HCT116 (cell line): Measurements from ENCODE around the gene CYP46A1. TPM values are rescaled to one million over a fixed set of nuclear protein-coding genes. Genes with fewer than 3 reads are reported as not detected.

ENCODE experiments used
- ATAC-seq: fragments of 200-7000 bp; cut with Tn5 transposase; 2 replicates; pipeline ENCODE4 v1.9.1; 2020; ENCODE audit warnings: mild to moderate bottlenecking, moderate library complexity
- BruUV-seq: library from RNA; stranded (reverse); fragments of 400-500 nt; replicated peaks from 2 replicates; lab custom pipeline; 2021; lab: Mats Ljungman, UMichigan
- CTCF ChIA-PET: fragments of 300-600 bp; sonication (Branson Sonifier 250); formaldehyde crosslinking; loops from one replicate; lab custom pipeline; 2021; ENCODE audit warnings: antibody characterized with exemption; lab: Charles Lee
- POLR2A ChIA-PET: fragments of 300-600, 350-600 bp; sonication (Branson Sonifier 250); formaldehyde crosslinking; loops from one replicate; lab custom pipeline; 2021; ENCODE audit warnings: antibody characterized with exemption; lab: Charles Lee
- RAD21 ChIA-PET, 2 experiments: fragments of 300-600 bp; sonication (Branson Sonifier 250); formaldehyde crosslinking; loops; one replicate each; lab custom pipeline; 2023; ENCODE audit warnings: low total read pairs in 2 of 2; ENCODE audit not compliant: uncharacterized antibody in 2 of 2, unreplicated experiment in 2 of 2, low non-redundant PET in 1 of 2; lab: Charles Lee
- DNase-seq: peaks from one replicate; pipeline ENCODE4 v3.0.0-alpha.2; 2010; ENCODE audit warnings: low read depth, low spot score
- H2AFZ ChIP-seq: fragments of 200-600 bp; shearing (Covaris generic), sonication (generic); 2 replicates; pipeline ENCODE4 v1.6.1; 2017; ENCODE audit warnings: low read depth, mixed run types, mixed read lengths, antibody characterized with exemption, low read length; ENCODE audit not compliant: poor library complexity, severe bottlenecking
- H3K27ac ChIP-seq: 2 replicates; pipeline ENCODE4 v1.5.1; 2012; ENCODE audit warnings: low read depth, low read length
- H3K27me3 ChIP-seq: fragments of 200-600 bp; sonication (generic); 2 replicates; pipeline ENCODE4 v1.6.1; 2016; ENCODE audit warnings: mixed run types, low read length, mixed read lengths; ENCODE audit not compliant: insufficient read depth
- H3K36me3 ChIP-seq, 2 experiments: fragments of 200-500 bp in 1 of 2; fragments of 200-600 bp in 1 of 2; sonication (Bioruptor generic) in 1 of 2; sonication (generic) in 1 of 2; 2 replicates each; pipeline versions ENCODE4 v1.5.1 to v1.6.1; 2014 to 2016; ENCODE audit warnings: low read length in 2 of 2, inconsistent platforms in 1 of 2, mixed read lengths in 1 of 2, mixed run types in 1 of 2; ENCODE audit not compliant: insufficient read depth in 2 of 2, control insufficient read depth in 1 of 2
- H3K4me1 ChIP-seq, 2 experiments: fragments of 200-600 bp in 1 of 2; sonication (generic) in 1 of 2; 2 replicates each; pipeline versions ENCODE4 v1.5.1 to v1.6.1; 2012 to 2017; ENCODE audit warnings: low read length in 2 of 2, inconsistent platforms in 1 of 2, mild to moderate bottlenecking in 1 of 2, mixed read lengths in 1 of 2, mixed run types in 1 of 2, moderate library complexity in 1 of 2; ENCODE audit not compliant: insufficient read depth in 2 of 2, control insufficient read depth in 1 of 2
- H3K4me2 ChIP-seq: fragments of 200-600 bp; sonication (generic); 2 replicates; pipeline ENCODE4 v1.6.1; 2017; ENCODE audit warnings: mixed run types, low read length, mixed read lengths
- H3K4me3 ChIP-seq, 2 experiments: fragments of 200-600 bp in 1 of 2; sonication (generic) in 1 of 2; replicated peaks in 1 of 2; 2 replicates each; pipeline ENCODE4 v1.5.1; 2011 to 2016; ENCODE audit warnings: low read length in 2 of 2, control low read depth in 1 of 2, low read depth in 1 of 2, mild to moderate bottlenecking in 1 of 2, mixed read lengths in 1 of 2, mixed run types in 1 of 2
- H3K79me2 ChIP-seq: fragments of 200-600 bp; sonication (generic); 2 replicates; pipeline ENCODE4 v1.6.1; 2017; ENCODE audit warnings: mild to moderate bottlenecking, mixed run types, low read length, moderate library complexity, mixed read lengths; ENCODE audit not compliant: insufficient read depth
- H3K9ac ChIP-seq: fragments of 200-600 bp; sonication (generic); 2 replicates; pipeline ENCODE4 v1.6.1; 2016; ENCODE audit warnings: low read length, mixed read lengths
- H3K9me2 ChIP-seq: fragments of 200-600 bp; sonication (generic), shearing (Covaris generic); 2 replicates; pipeline ENCODE4 v1.6.1; 2017; ENCODE audit warnings: mixed run types, mild to moderate bottlenecking, moderate library complexity; ENCODE audit not compliant: insufficient read depth
- H3K9me3 ChIP-seq, 2 experiments: fragments of 200-500 bp in 1 of 2; fragments of 200-600 bp in 1 of 2; sonication (Bioruptor generic) in 1 of 2; sonication (generic) in 1 of 2; 2 replicates each; pipeline ENCODE4 v1.6.1; 2014 to 2017; ENCODE audit warnings: low read length in 2 of 2, mixed read lengths in 2 of 2, inconsistent platforms in 1 of 2, low read depth in 1 of 2, mild to moderate bottlenecking in 1 of 2, mixed run types in 1 of 2, moderate library complexity in 1 of 2; ENCODE audit not compliant: control insufficient read depth in 1 of 2, insufficient read depth in 1 of 2
- H4K20me1 ChIP-seq: fragments of 200-600 bp; sonication (generic), shearing (Covaris generic); 2 replicates; pipeline ENCODE4 v1.6.1; 2017; ENCODE audit warnings: mixed run types, mild to moderate bottlenecking, moderate library complexity; ENCODE audit not compliant: insufficient read depth
- CTCF ChIP-seq, 3 experiments: fragments of 200-600 bp in 1 of 3; sonication (generic) in 1 of 3; IDR thresholded peaks in 2 of 3; conservative IDR thresholded peaks in 1 of 3; 2 replicates each; pipeline ENCODE4 v1.5.1; 2012 to 2017; ENCODE audit warnings: low read depth in 2 of 3, low read length in 2 of 3, antibody characterized with exemption in 1 of 3, borderline replicate concordance in 1 of 3, control low read depth in 1 of 3, mild to moderate bottlenecking in 1 of 3, mixed read lengths in 1 of 3, mixed run types in 1 of 3, moderate library complexity in 1 of 3; ENCODE audit not compliant: insufficient read depth in 1 of 3
- ELF1 ChIP-seq: IDR thresholded peaks from 2 replicates; pipeline ENCODE4 v1.6.1; 2012; ENCODE audit warnings: low read depth, borderline replicate concordance
- EZH2 ChIP-seq: fragments of 200-600 bp; sonication (generic); IDR thresholded peaks from 2 replicates; pipeline ENCODE4 v1.6.1; 2017; ENCODE audit warnings: antibody characterized with exemption, mixed run types
- EZH2phosphoT487 ChIP-seq: fragments of 200-600 bp; IDR thresholded peaks from 2 replicates; pipeline ENCODE4 v1.6.1; 2018; ENCODE audit warnings: antibody characterized with exemption, borderline replicate concordance
- FOSL1 ChIP-seq: IDR thresholded peaks from 2 replicates; pipeline ENCODE4 v1.6.1; 2012; ENCODE audit warnings: low read depth
- POLR2A ChIP-seq: IDR thresholded peaks from 2 replicates; pipeline ENCODE4 v1.7.0; 2011; ENCODE audit warnings: borderline replicate concordance; ENCODE audit not compliant: insufficient read depth, insufficient read length; ENCODE audit errors: extremely low read depth
- SP1 ChIP-seq: IDR thresholded peaks from 2 replicates; pipeline ENCODE4 v1.6.1; 2012; ENCODE audit warnings: low read depth
- YY1 ChIP-seq: IDR thresholded peaks from 2 replicates; pipeline ENCODE4 v1.6.1; 2011; ENCODE audit warnings: low read length, low read depth, moderate library complexity, mild to moderate bottlenecking; ENCODE audit not compliant: insufficient replicate concordance; ENCODE audit errors: extremely low read depth
- ZFX ChIP-seq: fragments of 450-650 bp; IDR thresholded peaks from 2 replicates; pipeline ENCODE4 v1.6.1; 2017
- intact Hi-C: fragments of 100-400 bp; cut with micrococcal nuclease; formaldehyde crosslinking; loops from 2 replicates; pipeline ENCODE4 v1.10.0; 2022
- total RNA-seq: library from RNA; stranded (reverse); gene quantifications from one replicate; pipeline ENCODE4 v1.2.1, GENCODE V29; 2021; ENCODE audit not compliant: unreplicated experiment

Gene CYP46A1
- total RNA-seq, 1 experiment from 2014 or later: 0.76 TPM

- intact Hi-C loops: no loop called here
- RAD21 ChIA-PET: no interaction called here
- Histone ChIP-seq H3K4me3 (no peak overlapping the region), H3K27ac (no peak overlapping the region), H3K9me2 (no peaks in the 10 kb centered on the region), H3K36me3 (no peaks in the 10 kb centered on the region), H3K79me2 (no peaks in the 10 kb centered on the region), H2AFZ (no peak overlapping the region), H3K9me3 (no peaks in the 10 kb centered on the region), H3K27me3 (no peaks in the 10 kb centered on the region), H3K9ac (no peak overlapping the region), H3K4me1 (peaks cover 4 to 8% of the 10 kb centered on the region in 2 experiments; a peak in 3 of 4 replicates), H4K20me1 (no peaks in the 10 kb centered on the region), H3K4me2 (no peak overlapping the region)
- ATAC-seq (peak; percentile 52; the same call in 1 of the 2 replicates), DNase-seq (no peak)
- TF ChIP-seq CTCF (IDR thresholded peaks at IDR 0.05 in 2 of 3, conservative IDR thresholded peaks at IDR 0.05 in 1 of 3; ENCODE audit: borderline replicate concordance in 1 of 3, insufficient read depth in 1 of 3, low read depth in 2 of 3, low read length in 2 of 3): 0 out of 6 replicates have a peak, but pooled peaks of 1 of the 3 experiments have one; percentile 6
- no peak for TF ChIP-seq YY1
- CTCF ChIA-PET: no interaction called here
- BruUV-seq: no TSS peak
- POLR2A ChIA-PET: no interaction called here
Measured at GRCh38 chr14:99664058-99664936, 19.8 kb upstream of the CYP46A1 start.

- Histone ChIP-seq H4K20me1 (no peaks in the 10 kb centered on the region), H3K4me2 (no peak overlapping the region), H3K4me1 (peaks cover 4 to 8% of the 10 kb centered on the region in 2 experiments; a peak in 3 of 4 replicates), H3K9me3 (no peaks in the 10 kb centered on the region), H3K9ac (no peak overlapping the region), H3K9me2 (no peaks in the 10 kb centered on the region), H3K4me3 (no peak overlapping the region), H3K27ac (no peak overlapping the region), H3K79me2 (no peaks in the 10 kb centered on the region), H3K27me3 (no peaks in the 10 kb centered on the region), H3K36me3 (no peaks in the 10 kb centered on the region), H2AFZ (no peak overlapping the region)
- intact Hi-C loops: no loop called here
- ChIA-PET POLR2A (no interaction called here), CTCF (no interaction called here), RAD21 (no interaction called here)
- no peak for DNase-seq
- TF ChIP-seq EZH2phosphoT487: no peak
- TF ChIP-seq ZFX: no peak
- TF ChIP-seq FOSL1: no peak
- no peak for TF ChIP-seq EZH2
- TF ChIP-seq POLR2A: no peak
- TF ChIP-seq ELF1: no peak
- no peak for TF ChIP-seq SP1
- BruUV-seq: no TSS peak
- ATAC-seq: no peak
Measured at GRCh38 chr14:99664937-99665273, 19.2 kb upstream of the CYP46A1 start.
